IMR-90 (cell line): Measurements from ENCODE around the gene TXNRD1. TPM values are rescaled to one million over a fixed set of nuclear protein-coding genes. Genes with fewer than 3 reads are reported as not detected.
A peak's percentile ranks its signal among the peaks of the same experiment; 100 is the strongest.

Source experiments
- ATAC-seq: fragments of 200-7000 bp; cut with Tn5 transposase; 2 replicates; pipeline ENCODE4 v1.9.1; 2020; ENCODE audit warnings: low read depth, mild to moderate bottlenecking, moderate library complexity
- BruUV-seq: library from RNA; stranded (reverse); fragments of 400-500 nt; replicated peaks from 2 replicates; lab custom pipeline; 2021; lab: Mats Ljungman, UMichigan
- CTCF ChIA-PET: fragments of 300-600 bp; formaldehyde crosslinking; extraction: SDS; loops from one replicate; lab custom pipeline; 2021; ENCODE audit warnings: antibody characterized with exemption; lab: Yijun Ruan, JAX
- POLR2A ChIA-PET: fragments of 300-600 bp; sonication (Branson Sonifier 250); formaldehyde crosslinking; loops from one replicate; lab custom pipeline; 2022; ENCODE audit warnings: antibody characterized with exemption; ENCODE audit not compliant: unreplicated experiment; lab: Charles Lee
- DNase-seq: peaks from one replicate; pipeline ENCODE4 v3.0.0; 2013
- H2AFZ ChIP-seq: replicated peaks from 2 replicates; pipeline ENCODE3; 2013; ENCODE audit warnings: low read length, mild to moderate bottlenecking; ENCODE audit not compliant: poor library complexity
- H2AK5ac ChIP-seq: 2 replicates; pipeline ENCODE4 v1.6.1; 2013; ENCODE audit warnings: low read depth, low read length, inconsistent platforms
- H2AK9ac ChIP-seq: replicated peaks from 2 replicates; pipeline ENCODE3; 2013; ENCODE audit warnings: mild to moderate bottlenecking, low read depth, low read length, moderate library complexity; ENCODE audit not compliant: poor library complexity
- H2BK120ac ChIP-seq: 2 replicates; pipeline ENCODE4 v1.6.1; 2013; ENCODE audit warnings: low read depth, low read length, inconsistent platforms
- H2BK15ac ChIP-seq: 3 replicates; pipeline ENCODE4 v1.6.1; 2013; ENCODE audit warnings: low read depth, low read length, inconsistent platforms
- H2BK20ac ChIP-seq: 2 replicates; pipeline ENCODE4 v1.6.1; 2013; ENCODE audit warnings: low read depth, mild to moderate bottlenecking, inconsistent platforms, low read length, moderate library complexity
- H2BK5ac ChIP-seq: 2 replicates; pipeline ENCODE4 v1.6.1; 2013; ENCODE audit warnings: mild to moderate bottlenecking, low read depth, low read length, inconsistent platforms; ENCODE audit not compliant: poor library complexity, severe bottlenecking
- H3K14ac ChIP-seq: replicated peaks from 2 replicates; pipeline ENCODE4 v1.6.1; 2013; ENCODE audit warnings: low read depth, low read length, inconsistent platforms
- H3K18ac ChIP-seq: 2 replicates; pipeline ENCODE4 v1.6.1; 2013; ENCODE audit warnings: low read depth, low read length, control low read depth
- H3K23ac ChIP-seq: 2 replicates; pipeline ENCODE4 v1.6.1; 2013; ENCODE audit warnings: low read depth, low read length, inconsistent platforms
- H3K27ac ChIP-seq: 2 replicates; pipeline ENCODE4 v1.5.1; 2013; ENCODE audit warnings: mild to moderate bottlenecking, control low read depth, low read length; ENCODE audit not compliant: insufficient read depth
- H3K27me3 ChIP-seq: 2 replicates; pipeline ENCODE4 v1.6.1; 2013; ENCODE audit warnings: low read length; ENCODE audit not compliant: control insufficient read depth, insufficient read depth
- H3K36me3 ChIP-seq: 2 replicates; pipeline ENCODE4 v1.6.1; 2013; ENCODE audit warnings: low read length, mixed read lengths; ENCODE audit not compliant: control insufficient read depth, insufficient read depth
- H3K4ac ChIP-seq: 2 replicates; pipeline ENCODE4 v1.6.1; 2013; ENCODE audit warnings: low read depth, low read length, inconsistent platforms
- H3K4me1 ChIP-seq: 2 replicates; pipeline ENCODE4 v1.6.1; 2013; ENCODE audit warnings: low read length, mixed read lengths; ENCODE audit not compliant: control insufficient read depth, insufficient read depth
- H3K4me2 ChIP-seq: 2 replicates; pipeline ENCODE4 v1.6.1; 2013; ENCODE audit warnings: low read depth, mild to moderate bottlenecking, control low read depth, low read length, moderate library complexity
- H3K4me3 ChIP-seq: 2 replicates; pipeline ENCODE4 v1.5.1; 2013; ENCODE audit warnings: low read depth, mild to moderate bottlenecking, control low read depth, low read length, moderate library complexity; ENCODE audit not compliant: insufficient read depth
- H3K56ac ChIP-seq: 2 replicates; pipeline ENCODE4 v1.6.1; 2013; ENCODE audit warnings: low read length, inconsistent platforms; ENCODE audit not compliant: insufficient read depth; ENCODE audit errors: extremely low read depth
- H3K79me1 ChIP-seq, 2 experiments: 2 replicates each; pipeline ENCODE4 v1.6.1; 2013; ENCODE audit warnings: low read length in 2 of 2, inconsistent platforms in 1 of 2, low read depth in 1 of 2
- H3K9ac ChIP-seq: 2 replicates; pipeline ENCODE4 v1.6.1; 2013; ENCODE audit warnings: low read depth, low read length, control low read depth
- H3K9me1 ChIP-seq: 2 replicates; pipeline ENCODE4 v1.6.1; 2013; ENCODE audit warnings: low read length, inconsistent platforms; ENCODE audit not compliant: insufficient read depth
- H3K9me3 ChIP-seq: 2 replicates; pipeline ENCODE4 v1.6.1; 2013; ENCODE audit warnings: low read length; ENCODE audit not compliant: control insufficient read depth, insufficient read depth
- H4K20me1 ChIP-seq: 2 replicates; pipeline ENCODE4 v1.6.1; 2013; ENCODE audit warnings: low read length, inconsistent platforms; ENCODE audit not compliant: insufficient read depth
- H4K5ac ChIP-seq: 2 replicates; pipeline ENCODE4 v1.6.1; 2013; ENCODE audit warnings: mild to moderate bottlenecking, low read depth, low read length, control low read depth
- H4K8ac ChIP-seq, 2 experiments: 2 replicates each; pipeline ENCODE4 v1.6.1; 2013; ENCODE audit warnings: low read depth in 2 of 2, low read length in 2 of 2, control low read depth in 1 of 2, inconsistent platforms in 1 of 2
- H4K91ac ChIP-seq: 2 replicates; pipeline ENCODE4 v1.6.1; 2013; ENCODE audit warnings: low read depth, low read length, inconsistent platforms; ENCODE audit not compliant: insufficient read depth
- NFE2L2 ChIP-seq: fragments of 150-350 bp; IDR thresholded peaks from 2 replicates; pipeline ENCODE4 v1.6.1; 2016; ENCODE audit warnings: low read depth, mild to moderate bottlenecking, low read length
- POLR2A ChIP-seq: IDR thresholded peaks from 2 replicates; pipeline ENCODE4 v1.6.1; 2012; ENCODE audit warnings: mild to moderate bottlenecking, low read depth, low read length
- WGBS, 2 experiments: methylation state at CpG; one replicate each; pipeline versions ENCODE4 v1.1.5 to v1.1.7; 2013; ENCODE audit warnings: missing lambda C conversion rate in 2 of 2; ENCODE audit not compliant: insufficient read length in 1 of 2; ENCODE audit errors: extremely low coverage in 2 of 2; 5-methylcytosine and 5-hydroxymethylcytosine counted together
- dilution Hi-C: fragments of 300-500 bp; cut with HindIII; formaldehyde crosslinking; loops from one replicate; pipeline ENCODE4 v1.14.3; 2018; ENCODE audit warnings: low sequenced_read_pairs; ENCODE audit not compliant: unreplicated experiment
- in situ Hi-C: fragments of 300-500 bp; cut with MboI; formaldehyde crosslinking; loops from 3 replicates; pipeline ENCODE4 v1.14.3; 2019; ENCODE audit warnings: low sequenced_read_pairs, inconsistent platforms, mixed read lengths
- intact Hi-C: fragments of 100-400 bp; cut with micrococcal nuclease; formaldehyde crosslinking; loops from 2 replicates; pipeline ENCODE4 v1.10.0; 2022
- polyA plus RNA-seq, 3 experiments: library from polyadenylated mRNA; depleted of rRNA; stranded (reverse); fragments of >200 nt; gene quantifications; 2 replicates each; pipeline ENCODE4 v1.2.3, GENCODE V29; 2012; ENCODE audit warnings: low replicate concordance in 1 of 3
- total RNA-seq: library from RNA; depleted of rRNA; stranded (reverse); fragments of >200 nt; gene quantifications from 2 replicates; pipeline ENCODE4 v1.2.3, GENCODE V29; 2012

Gene TXNRD1
- total and polyA plus RNA-seq, 2 of the 4 experiments (the other 2 are of a cell fraction): 379 to 582 TPM

GRCh38 chr12:104350211-104351056 lies 134.9 kb downstream of the TXNRD1 start:
- DNase-seq (no peak), ATAC-seq (no peak)
- Histone ChIP-seq H2BK5ac (no peak overlapping the region), H4K20me1 (peaks cover 77% of the 10 kb centered on the region), H3K4ac (no peak overlapping the region), H3K4me3 (no peak overlapping the region), H3K14ac (no peak overlapping the region), H3K9me1 (peaks cover 15% of the 10 kb centered on the region), H4K8ac (no peak overlapping the region), H3K23ac (no peak overlapping the region), H2AK5ac (no peak overlapping the region), H3K27ac (no peak overlapping the region), H3K36me3 (peaks cover 59% of the 10 kb centered on the region), H3K18ac (no peak overlapping the region), H3K4me1 (peaks cover 7% of the 10 kb centered on the region), H3K56ac (no peak overlapping the region), H3K9me3 (no peaks in the 10 kb centered on the region), H4K91ac (no peak overlapping the region), H4K5ac (no peak overlapping the region), H3K79me1 (peaks cover 36 to 75% of the 10 kb centered on the region in 2 experiments), H2AK9ac (no peak overlapping the region), H2BK15ac (no peak overlapping the region), H3K27me3 (no peaks in the 10 kb centered on the region), H2BK120ac (no peak overlapping the region), H2BK20ac (no peak overlapping the region), H3K4me2 (no peak overlapping the region), H3K9ac (no peak overlapping the region), H2AFZ (no peak overlapping the region)
- WGBS, 2 experiments: 86% methylated on average over 5 of the region's 8 CpGs; no CpG with 5 or more reads in 1 of the 2 experiments
- ChIA-PET POLR2A (no interaction called here), CTCF (no interaction called here)
- dilution Hi-C loops (no loop called here), in situ Hi-C loops (no loop called here), intact Hi-C loops (no loop called here)
- BruUV-seq: no TSS peak
- no peak for TF ChIP-seq NFE2L2
- peak; percentile 18; the same call in 1 of the 2 replicates for TF ChIP-seq POLR2A
